ENCODE results near the gene CRHR1.

CRHR1 gene

GRCh38 chr17:45819632-45820031 lies 35.5 kb downstream of the CRHR1 start:
- TF ChIP-seq, protein P1, sequence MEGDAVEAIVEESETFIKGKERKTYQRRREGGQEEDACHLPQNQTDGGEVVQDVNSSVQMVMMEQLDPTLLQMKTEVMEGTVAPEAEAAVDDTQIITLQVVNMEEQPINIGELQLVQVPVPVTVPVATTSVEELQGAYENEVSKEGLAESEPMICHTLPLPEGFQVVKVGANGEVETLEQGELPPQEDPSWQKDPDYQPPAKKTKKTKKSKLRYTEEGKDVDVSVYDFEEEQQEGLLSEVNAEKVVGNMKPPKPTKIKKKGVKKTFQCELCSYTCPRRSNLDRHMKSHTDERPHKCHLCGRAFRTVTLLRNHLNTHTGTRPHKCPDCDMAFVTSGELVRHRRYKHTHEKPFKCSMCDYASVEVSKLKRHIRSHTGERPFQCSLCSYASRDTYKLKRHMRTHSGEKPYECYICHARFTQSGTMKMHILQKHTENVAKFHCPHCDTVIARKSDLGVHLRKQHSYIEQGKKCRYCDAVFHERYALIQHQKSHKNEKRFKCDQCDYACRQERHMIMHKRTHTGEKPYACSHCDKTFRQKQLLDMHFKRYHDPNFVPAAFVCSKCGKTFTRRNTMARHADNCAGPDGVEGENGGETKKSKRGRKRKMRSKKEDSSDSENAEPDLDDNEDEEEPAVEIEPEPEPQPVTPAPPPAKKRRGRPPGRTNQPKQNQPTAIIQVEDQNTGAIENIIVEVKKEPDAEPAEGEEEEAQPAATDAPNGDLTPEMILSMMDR (IDR thresholded peaks at IDR 0.05; ENCODE audit: low read depth, low read length), result no peak
- Histone ChIP-seq H3K9me3 (ENCODE audit: severe bottlenecking) (no peaks in the 10 kb centered on the region), H3K27me3 (ENCODE audit: insufficient read depth, low read depth, severe bottlenecking) (no peaks in the 10 kb centered on the region), H3K4me3 (ENCODE audit: low read depth, low read length) (no peak overlapping the region), H3K36me3 (no peaks in the 10 kb centered on the region), H3K27ac (no peak overlapping the region)
- no peak for DNase-seq

- TF ChIP-seq, protein P1 (IDR thresholded peaks at IDR 0.05; ENCODE audit: low read depth, low read length), result no peak
- no peak for DNase-seq
- Histone ChIP-seq H3K9me3 (ENCODE audit: severe bottlenecking) (no peaks in the 10 kb centered on the region), H3K27me3 (ENCODE audit: insufficient read depth, low read depth, severe bottlenecking) (no peaks in the 10 kb centered on the region), H3K4me3 (ENCODE audit: low read depth, low read length) (no peak overlapping the region), H3K27ac (no peak overlapping the region), H3K36me3 (no peaks in the 10 kb centered on the region)
Measured at GRCh38 chr17:45820052-45820780, 36.1 kb downstream of the CRHR1 start.

- H3K27ac ChIP-seq, result no peak overlapping the region
- no peaks in the 10 kb centered on the region for H3K27me3 ChIP-seq (ENCODE audit: insufficient read depth, low read depth, severe bottlenecking)
- H3K9me3 ChIP-seq (ENCODE audit: severe bottlenecking), result no peaks in the 10 kb centered on the region
- H3K36me3 ChIP-seq, result no peaks in the 10 kb centered on the region
- TF ChIP-seq, protein P1 (IDR thresholded peaks at IDR 0.05; ENCODE audit: low read depth, low read length), result no peak
- no peak overlapping the region for H3K4me3 ChIP-seq (ENCODE audit: low read depth, low read length)
- DNase-seq, result no peak
Measured at GRCh38 chr17:45821147-45821546, 37.0 kb downstream of the CRHR1 start.

GRCh38 chr17:45823598-45823997 lies 39.5 kb downstream of the CRHR1 start:
- Histone ChIP-seq H3K9me3 (ENCODE audit: severe bottlenecking) (no peaks in the 10 kb centered on the region), H3K36me3 (no peaks in the 10 kb centered on the region), H3K27me3 (ENCODE audit: insufficient read depth, low read depth, severe bottlenecking) (no peaks in the 10 kb centered on the region), H3K4me3 (ENCODE audit: low read depth, low read length) (no peak overlapping the region), H3K27ac (no peak overlapping the region)
- TF ChIP-seq, protein P1 (IDR thresholded peaks at IDR 0.05; ENCODE audit: low read depth, low read length), result no peak
- no peak for DNase-seq

DNA sequence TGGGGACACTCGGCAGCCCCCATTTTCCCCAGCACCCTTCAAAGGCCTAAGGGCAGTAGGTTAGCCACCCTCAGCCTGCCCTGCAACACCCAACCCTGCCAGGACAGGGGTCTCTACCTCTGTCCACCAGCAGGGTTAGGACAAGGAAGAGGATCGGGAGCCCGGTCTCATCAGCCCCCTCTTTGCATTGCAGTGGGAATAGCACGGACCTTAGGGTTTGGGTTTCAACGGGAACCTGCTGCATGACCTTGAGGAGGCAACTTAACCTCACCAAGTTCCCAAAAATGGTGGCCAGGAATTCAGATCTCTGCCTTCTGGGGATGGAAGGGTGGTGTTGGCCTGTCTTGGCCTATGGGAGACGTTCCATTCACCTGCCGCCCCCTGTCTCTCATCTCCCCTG lies 40.4 kb downstream of the CRHR1 start:
- TF ChIP-seq, protein P1 (IDR thresholded peaks at IDR 0.05; ENCODE audit: low read depth, low read length), result no peak
- Histone ChIP-seq H3K36me3 (no peaks in the 10 kb centered on the region), H3K4me3 (ENCODE audit: low read depth, low read length) (no peak overlapping the region), H3K27me3 (ENCODE audit: insufficient read depth, low read depth, severe bottlenecking) (no peaks in the 10 kb centered on the region), H3K9me3 (ENCODE audit: severe bottlenecking) (no peaks in the 10 kb centered on the region), H3K27ac (no peak overlapping the region)
- DNase-seq, result no peak
